T-helper 9 cell (primary cell): ENCODE results near the gene CD109.
"Not testable (repeated sequence)": the region's sequence is repeated elsewhere in the genome, so short reads cannot be mapped to it uniquely, and the experiment has no call there.

ENCODE experiments used
- DNase-seq: peaks from one replicate; pipeline ENCODE4 v3.0.0-alpha.2; 2020
- total RNA-seq, 2 donors: gene quantifications; one replicate each; lab custom pipeline; 2026; lab: John Stamatoyannopoulos, UW

CD109 gene
- 0.97 to 4.7 reads per million in 2 donors for total RNA-seq

DNA sequence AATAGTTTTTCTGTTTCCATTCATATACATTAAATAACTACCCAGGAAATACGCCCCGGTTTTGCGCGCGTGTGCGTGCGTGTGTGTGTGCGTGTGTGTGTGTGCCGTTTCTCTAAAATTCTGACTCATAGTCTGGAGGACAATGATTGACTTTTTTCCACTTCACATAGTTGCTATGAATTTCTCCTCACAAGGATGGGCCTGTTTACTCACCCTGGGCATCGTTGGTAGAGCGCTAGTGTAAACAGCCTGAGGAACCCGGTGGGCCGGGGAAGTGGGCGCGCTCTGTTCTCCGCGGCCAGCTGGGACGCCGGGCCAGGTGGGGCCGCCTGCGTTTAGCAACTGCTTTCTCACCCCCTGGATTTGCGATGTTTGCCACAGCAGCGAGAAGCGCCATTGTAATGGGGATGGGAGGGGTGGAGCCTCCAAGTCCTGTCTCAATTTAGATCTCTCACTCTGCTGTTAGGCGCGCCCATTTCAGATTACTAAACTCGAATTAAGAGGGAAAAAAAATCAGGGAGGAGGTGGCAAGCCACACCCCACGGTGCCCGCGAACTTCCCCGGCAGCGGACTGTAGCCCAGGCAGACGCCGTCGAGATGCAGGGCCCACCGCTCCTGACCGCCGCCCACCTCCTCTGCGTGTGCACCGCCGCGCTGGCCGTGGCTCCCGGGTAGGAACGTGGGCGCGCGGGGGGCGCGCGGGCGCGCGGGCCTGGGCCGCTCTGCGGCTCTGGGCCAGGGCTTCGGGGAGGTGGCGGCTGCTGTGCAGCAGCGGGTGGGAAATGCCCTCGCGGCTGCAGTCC is at the start of gene CD109:
Gene CD109 (plus strand): TSS at position 585 of the 803 bp plus-strand sequence. CDS start 13 bp downstream, at position 598.
- DNase-seq, result no peak

DNA sequence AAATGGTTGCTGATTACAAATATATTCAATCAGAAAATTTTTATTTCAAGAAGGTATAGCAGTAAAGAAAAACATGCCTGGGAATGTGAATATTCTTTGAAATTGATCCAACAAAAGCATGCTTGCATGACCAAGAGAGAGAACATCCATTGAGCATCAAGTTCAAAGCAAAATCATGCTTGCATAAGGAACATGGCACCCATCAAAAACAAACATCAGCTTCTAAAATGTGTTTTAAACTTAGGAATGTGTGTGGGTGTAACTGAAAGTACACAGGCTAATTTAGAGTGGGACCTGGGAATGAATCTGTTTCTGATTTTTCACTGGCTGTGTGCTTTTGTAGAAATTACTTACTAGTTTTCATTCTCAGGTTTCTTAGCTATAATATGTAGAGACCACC is 47.8 kb upstream of the CD109 start:
- DNase-seq, result no peak

- DNase-seq, result no peak
These were observed 46.2 kb upstream of the CD109 start for GRCh38 chr6:73649783-73650182.

- peak; percentile 49 for DNase-seq
These were observed 43.1 kb upstream of the CD109 start for GRCh38 chr6:73652637-73653570.

- peak; percentile 87 for DNase-seq
These were observed 42.2 kb upstream of the CD109 start, which contains the start of gene SLC17A5 for GRCh38 chr6:73653571-73654424. SLC17A5 (minus strand) TSS chr6:73653992; CDS start chr6:73653886, 106 bp downstream.

DNA sequence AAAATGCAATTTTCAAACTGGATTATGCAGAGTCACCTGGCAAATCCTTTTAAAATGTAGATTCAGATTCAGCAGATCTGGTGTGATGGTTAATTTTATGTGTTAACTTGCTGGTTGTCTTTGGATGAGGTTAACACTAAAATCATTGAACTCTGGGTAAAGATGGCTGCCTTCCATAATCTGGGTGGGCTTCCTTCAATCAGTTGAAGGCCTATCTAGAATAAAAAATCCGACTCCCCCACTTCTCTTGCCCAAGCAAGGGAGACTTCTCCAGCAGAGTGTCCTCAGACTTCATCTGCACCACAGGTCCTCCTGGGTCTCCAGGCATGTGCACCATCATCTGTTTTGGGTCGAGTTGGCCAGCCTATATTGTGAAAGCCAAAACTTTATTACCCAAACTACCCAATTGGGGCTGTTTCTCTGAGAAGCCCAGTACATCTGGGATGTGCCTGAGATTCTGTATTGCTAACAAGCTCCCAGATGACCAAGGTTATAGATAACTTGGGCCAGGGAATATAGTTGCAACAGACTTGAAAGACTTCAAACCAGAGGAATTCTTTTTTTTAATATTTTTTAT is 40.6 kb upstream of the CD109 start:
- DNase-seq, result no peak

GRCh38 chr6:73656531-73657145 is 39.4 kb upstream of the CD109 start:
- DNase-seq, result no peak

GRCh38 chr6:73657201-73657600 is 38.8 kb upstream of the CD109 start:
- DNase-seq, result no peak

DNA sequence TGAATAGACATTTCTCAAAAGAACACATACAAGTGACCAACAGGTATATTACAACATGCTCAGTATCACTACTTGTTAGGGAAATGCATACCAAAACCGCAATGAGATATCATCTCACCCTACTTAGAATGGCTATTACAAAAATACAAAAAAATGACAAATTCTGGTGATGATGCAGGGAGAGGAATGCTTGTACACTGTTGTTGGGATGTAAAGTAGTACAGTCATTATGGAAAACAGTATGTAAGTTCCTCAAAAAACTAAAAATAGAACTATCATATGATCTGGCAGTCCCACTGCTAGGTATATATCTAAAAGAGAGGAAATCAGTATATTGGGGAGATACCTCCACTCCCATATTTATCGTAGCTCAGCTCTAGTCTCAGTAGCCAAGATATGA is 31.3 kb upstream of the CD109 start:
- no peak for DNase-seq

DNA sequence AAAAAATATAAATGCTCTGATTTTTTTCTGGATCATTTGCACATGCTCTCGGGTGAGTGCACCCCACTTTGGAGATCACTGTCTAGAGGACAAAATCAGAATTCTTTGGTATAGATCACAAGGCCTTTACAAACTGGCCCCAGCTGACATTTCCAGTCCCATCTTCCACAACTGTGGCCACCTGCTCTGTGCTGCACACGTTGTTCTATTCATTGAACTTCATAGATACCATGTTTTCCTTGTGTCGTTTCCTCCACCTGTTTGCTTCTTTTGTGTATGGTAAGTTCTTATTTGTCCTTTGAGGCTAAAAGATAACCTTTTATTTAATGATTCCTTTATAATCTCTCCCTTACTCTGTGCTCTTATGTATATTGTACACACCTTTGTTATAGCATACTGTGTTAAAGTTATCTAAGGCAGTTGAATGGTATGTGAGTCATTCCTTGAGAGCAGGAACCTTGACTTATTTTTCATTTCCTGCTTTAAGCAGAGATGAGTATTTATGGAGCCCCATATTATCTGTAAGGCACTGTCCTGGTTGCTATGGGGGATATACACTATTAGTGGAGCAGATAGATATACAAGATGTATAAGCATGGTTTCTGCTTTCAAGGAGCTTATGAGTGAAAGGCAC is 30.2 kb upstream of the CD109 start:
- DNase-seq, result no peak

DNA sequence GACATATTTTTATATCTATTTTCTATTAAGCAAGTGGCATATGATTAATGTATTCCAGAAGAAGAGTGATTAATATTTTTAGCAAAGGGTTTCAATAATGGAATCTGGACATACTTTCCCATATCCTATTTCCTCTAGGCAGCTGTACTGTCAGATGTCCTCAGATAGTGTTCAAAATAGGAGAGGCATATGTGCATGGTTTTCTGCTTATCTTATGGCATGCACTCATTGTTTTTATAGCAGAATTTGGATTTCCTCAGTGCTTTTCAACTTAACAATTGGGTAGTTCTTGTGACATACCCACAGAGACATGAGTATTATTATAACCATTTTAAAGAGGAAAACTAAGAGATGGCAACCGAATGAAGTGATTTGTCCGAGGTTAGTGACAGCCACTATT is 29.6 kb upstream of the CD109 start:
- DNase-seq, result no peak

GRCh38 chr6:73667798-73668197 is 28.2 kb upstream of the CD109 start:
- DNase-seq, result no peak

GRCh38 chr6:73669005-73669404 is 27.0 kb upstream of the CD109 start:
- DNase-seq, result no peak

DNA sequence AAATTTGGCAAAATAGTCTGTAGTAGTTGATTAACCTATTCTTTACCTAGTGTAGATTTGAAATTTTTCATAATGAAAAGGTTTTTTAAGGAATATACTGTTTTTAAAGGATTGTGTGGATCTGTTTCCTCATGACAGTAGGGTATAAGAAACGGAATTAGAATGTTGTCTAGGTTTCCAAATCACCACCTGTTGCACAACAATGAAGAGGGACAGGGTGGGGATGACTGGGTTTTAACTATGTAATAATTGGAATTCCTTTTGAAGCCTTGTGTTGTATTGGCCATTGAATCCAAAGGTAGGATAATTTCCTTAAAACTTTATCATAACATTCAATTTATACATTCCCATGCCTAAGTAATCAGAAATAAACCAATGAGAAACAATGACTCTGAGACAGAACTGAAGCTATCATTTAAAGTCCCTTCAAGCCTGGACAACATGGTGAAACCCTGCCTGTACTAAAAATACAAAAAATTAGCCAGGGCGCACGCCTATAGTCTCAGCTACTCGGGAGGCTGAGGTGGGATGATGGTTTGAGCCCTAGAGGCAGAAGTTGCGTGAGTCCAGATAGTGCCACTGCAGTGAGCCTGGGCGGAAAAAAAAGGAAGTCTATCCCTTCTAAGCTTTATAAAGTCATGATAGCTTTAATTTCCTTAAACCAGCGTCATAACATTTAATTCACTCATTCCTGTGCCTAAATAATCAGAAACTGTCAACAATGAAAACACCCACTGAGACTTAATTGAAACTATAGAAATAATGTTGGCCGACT is 23.9 kb upstream of the CD109 start:
- no peak for DNase-seq

DNA sequence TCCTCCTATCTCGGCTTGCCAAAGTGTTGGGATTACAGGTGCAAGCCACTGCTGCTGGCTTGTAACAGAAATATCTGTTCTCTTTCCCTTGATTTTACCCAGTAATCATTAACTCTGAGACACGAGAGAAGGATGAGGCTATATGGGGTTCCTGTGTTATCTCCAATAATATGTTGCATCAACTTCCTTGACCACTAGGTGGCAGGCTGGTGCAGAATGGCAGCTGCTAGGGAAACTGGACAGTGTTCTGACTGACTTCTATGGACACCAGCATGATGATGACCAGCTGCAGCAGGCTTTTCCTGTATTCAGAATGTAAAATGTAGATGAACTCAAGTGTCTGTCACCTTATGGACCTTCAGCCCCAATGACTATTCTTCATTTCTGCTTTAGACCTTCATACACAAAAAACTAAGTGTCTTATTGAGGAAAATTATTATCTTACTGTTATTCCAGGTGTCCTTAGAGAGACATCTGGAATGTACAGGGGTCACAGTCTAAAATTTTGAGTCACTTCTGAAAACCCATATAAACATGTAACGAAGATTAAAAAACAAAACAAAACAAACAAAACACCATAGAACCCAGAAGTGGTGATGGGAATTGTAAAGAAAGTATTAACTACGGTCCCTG is 20.4 kb upstream of the CD109 start:
- peak; percentile 62 for DNase-seq

- DNase-seq, result no peak
These were observed 17.0 kb upstream of the CD109 start for GRCh38 chr6:73679009-73679408.

DNA sequence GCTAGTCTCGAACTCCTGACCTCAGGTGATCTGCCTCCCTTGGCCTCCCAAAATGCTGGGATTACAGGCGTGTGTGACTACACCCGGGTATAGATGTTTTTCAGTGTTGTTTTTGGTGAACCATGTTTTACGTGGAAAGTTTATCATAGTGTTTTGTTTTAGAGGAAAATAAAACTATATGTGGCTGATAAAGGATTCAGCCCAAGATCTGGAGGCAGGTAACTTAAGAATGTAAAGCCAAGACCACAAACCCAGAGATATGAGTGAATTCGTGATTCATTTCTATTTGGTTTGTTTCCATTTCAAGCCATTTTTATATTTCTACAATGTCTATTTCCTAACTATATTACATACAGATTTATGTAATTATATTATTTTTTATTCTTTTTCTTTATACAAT is 16.2 kb upstream of the CD109 start:
- not testable (repeated sequence) for DNase-seq

DNA sequence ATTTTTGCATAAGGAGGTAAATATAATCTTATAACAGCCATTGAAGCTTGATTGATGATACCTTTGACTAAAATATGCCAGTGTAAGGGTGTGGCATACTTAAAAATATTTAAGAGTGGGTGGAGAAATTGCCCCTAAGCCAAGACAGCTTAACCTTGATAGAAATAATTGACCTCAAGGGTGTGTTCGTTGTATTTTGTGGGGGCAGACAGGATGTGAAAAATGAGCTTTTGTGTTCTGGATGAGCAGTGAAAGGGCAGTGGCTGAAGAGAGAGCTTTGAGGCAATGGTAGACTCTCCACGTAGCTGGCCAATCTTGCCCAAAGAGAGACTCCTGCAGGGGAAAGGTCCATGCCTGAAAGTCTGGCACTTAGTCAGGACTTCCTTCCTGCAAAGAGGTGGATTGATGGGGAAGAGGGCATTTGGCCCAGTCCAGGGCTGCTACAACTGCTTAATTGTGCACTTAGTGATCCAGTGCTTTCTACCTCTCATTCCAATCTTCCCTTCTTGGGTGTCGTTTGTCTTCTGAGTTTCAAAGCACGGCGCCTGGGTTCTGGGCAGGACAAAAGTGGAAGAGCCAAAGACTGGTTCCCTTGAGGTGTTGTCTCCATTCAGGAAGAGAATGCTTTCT is 15.6 kb upstream of the CD109 start:
- DNase-seq, result no peak

GRCh38 chr6:73683574-73683973 is 12.4 kb upstream of the CD109 start:
- DNase-seq, result not testable (repeated sequence)
